Measurements from ENCODE around the gene CD46. TPM values are rescaled to one million over a fixed set of nuclear protein-coding genes. Genes with fewer than 3 reads are reported as not detected.
"Not testable (repeated sequence)": the region's sequence is repeated elsewhere in the genome, so short reads cannot be mapped to it uniquely, and the experiment has no call there.

Gene CD46
- total RNA-seq, 1 donor from 2014 or later: 95.7 TPM

- DNase-seq (ENCODE audit: missing footprints): no peak
- no peak for ATAC-seq
- intact Hi-C loops (cut with DNase I): no loop called here
Measured at GRCh38 chr1:207747627-207748492, 4.0 kb upstream of the CD46 start.

DNA sequence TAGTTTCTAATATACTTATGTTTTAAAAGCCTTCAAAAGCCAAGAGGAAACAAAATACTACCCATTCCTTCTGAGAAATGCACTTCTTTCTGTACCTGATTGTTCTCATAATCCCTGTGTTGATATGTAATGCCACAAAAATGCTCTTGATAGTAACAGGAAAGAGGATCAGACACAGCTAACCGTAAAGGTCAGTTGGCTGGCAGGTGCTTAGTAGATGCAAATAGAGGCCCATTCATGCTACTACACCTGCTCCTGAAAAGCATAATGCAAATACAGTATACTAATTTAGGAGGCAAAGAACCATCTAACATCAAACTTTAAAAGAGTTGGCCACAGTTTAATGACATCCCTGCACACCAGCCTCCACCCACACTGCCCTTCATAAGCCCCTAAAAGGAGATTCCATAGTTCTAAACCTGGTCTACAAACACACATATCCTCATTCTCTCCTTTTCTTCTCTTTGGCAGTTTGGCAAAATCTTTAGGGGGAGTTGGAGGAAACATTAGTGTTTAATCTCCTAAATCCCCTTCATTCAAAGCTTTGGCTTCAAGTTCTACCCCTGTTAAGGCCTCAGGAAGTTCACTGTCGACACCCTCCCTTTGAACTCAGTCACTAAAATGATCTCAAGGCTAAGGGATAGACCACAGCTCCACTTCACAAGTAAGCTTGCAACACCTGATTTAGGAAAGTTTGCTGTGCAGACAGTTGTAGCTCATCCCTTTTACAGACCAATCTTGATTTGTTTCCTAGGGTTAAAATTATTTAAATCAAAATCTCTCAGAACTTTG lies 2.9 kb upstream of the CD46 start:
- intact Hi-C loops (cut with DNase I): no loop called here
- DNase-seq (ENCODE audit: missing footprints): no peak
- no peak for ATAC-seq

DNA sequence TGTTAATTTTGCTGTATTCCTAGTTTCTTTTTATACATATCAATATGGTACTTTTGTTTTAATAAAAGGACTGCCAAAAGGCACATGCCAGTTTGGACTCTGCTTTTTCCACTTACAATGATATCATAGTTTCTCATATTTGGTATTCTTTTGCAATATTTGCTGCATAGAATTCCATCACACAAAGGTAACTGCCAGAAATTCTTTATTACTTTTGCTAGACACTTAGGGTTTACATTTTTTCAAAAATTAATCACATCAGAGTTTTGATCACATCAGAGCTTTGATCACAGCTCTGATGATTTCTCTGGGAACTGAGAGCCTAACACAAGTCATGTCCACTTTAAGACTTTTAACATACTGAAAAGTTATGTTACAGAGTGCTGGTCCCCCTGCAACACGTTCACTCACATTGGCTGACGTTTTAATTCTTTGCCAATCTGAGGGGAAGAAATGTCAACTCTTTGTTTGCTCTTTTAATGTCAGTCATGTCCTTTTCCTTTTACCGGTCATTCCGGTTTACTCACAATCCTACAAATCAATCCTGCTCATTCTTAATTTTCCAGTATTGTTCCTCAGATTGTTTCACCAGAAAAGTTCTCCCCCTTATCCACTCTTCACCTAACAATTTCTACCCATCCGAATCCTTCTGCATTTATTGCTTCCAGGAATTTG lies 1.1 kb upstream of the CD46 start:
- DNase-seq (ENCODE audit: missing footprints): no peak
- ATAC-seq: no peak
- intact Hi-C loops (cut with DNase I): loop anchor here (5.0 kb wide), 1 partner anchor 47 kb away; no protein-coding TSS in a partner anchor

DNA sequence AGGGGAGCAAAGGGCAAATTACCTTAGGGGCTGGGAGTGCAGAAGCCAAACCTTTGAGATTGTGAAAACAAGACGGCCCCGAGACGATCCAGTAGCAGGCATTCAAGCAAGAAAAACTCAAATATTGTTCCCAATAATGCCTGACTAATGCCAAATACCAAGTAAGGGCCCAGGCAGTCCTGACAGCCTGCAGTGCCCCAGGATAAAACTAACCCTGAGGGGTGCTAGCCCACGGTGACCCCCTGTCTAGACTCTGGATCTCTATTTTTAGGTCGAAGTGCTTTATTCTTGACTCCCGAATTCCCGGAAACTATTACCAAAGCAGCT lies 428 bp upstream of the CD46 start:
- ATAC-seq; DNase-seq (ENCODE audit: missing footprints): not testable (repeated sequence)
- intact Hi-C loops (cut with DNase I): loop anchor here (5.0 kb wide), 1 partner anchor 46 kb away; no protein-coding TSS in a partner anchor

DNA sequence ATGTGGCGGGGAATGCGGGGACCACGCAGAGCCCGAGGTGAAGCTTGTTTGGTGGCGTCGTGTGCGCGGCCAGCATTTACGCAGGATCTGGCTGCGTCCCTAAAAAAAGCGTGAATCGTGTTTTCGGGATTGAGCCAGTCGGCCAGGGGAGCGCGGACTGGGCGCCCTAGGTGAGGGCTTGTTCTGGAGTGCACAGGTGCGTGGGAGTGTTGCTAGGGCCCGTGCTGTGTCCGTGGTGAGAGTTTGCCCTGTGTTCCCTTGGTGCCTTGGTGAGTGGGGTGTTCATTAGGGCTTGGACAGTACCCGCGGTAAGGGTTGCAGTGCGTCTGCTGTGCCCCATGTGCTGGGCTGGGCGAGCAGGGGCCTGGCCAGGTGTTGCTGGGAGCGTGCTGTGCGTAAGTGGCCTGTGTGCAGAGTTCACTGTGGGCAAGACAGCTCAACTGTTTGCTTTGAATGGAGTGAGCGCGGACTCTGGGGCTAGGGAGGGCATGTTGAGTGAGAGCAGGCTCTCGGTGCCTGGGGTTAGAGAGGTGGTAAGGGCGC lies 673 bp downstream of the CD46 start:
- DNase-seq (ENCODE audit: missing footprints) (peak; percentile 75), ATAC-seq (peak; percentile 23)
- intact Hi-C loops (cut with DNase I): loop anchor here (5.0 kb wide), 1 partner anchor 45 kb away; no protein-coding TSS in a partner anchor

GRCh38 chr1:207753611-207754010 lies 1.8 kb downstream of the CD46 start:
- DNase-seq (ENCODE audit: missing footprints): no peak
- ATAC-seq: no peak
- intact Hi-C loops (cut with DNase I): loop anchor here (5.0 kb wide), 1 partner anchor 44 kb away; no protein-coding TSS in a partner anchor

- intact Hi-C loops (cut with DNase I): loop anchor here (5.0 kb wide), 1 partner anchor 43 kb away; no protein-coding TSS in a partner anchor
- no peak for DNase-seq (ENCODE audit: missing footprints)
- ATAC-seq: no peak
Measured at GRCh38 chr1:207754011-207754410, 2.2 kb downstream of the CD46 start.

DNA sequence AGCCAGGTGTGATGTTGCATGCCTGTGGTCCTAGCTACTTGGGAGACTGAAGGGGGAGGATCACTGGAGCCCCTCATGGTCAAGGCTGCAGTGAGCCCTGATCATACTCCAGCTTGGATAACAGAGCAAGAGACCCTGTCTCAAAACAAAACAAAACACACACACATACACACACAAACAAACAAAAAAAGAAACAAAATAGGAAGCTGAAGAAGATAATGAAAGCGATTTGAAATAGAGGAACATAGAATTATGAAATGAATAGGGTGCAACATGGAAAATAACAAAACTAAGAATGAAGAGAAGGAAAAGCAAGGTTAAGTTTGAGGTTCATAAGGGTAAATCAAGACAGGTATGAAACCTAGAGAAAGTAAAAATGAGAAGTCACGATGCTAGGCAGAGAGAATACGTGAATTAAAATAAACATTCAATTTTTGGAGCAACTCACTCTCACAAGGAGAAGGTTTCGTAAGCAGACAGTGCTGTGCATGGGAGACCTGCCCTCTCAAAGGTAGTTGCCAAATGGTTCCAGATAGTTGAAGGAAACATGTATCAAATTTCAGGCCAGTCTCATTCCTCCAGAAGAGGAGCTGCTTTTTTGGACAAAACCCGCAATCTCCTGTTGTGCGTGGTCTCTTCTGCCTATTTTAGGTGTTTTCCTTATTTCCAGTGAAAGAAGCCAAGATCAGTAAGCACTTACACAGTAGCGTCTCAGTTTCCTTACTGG lies 3.3 kb downstream of the CD46 start:
- ATAC-seq (no peak), DNase-seq (ENCODE audit: missing footprints) (no peak)
- intact Hi-C loops (cut with DNase I): loop anchor here (5.0 kb wide), 1 partner anchor 42 kb away; no protein-coding TSS in a partner anchor

DNA sequence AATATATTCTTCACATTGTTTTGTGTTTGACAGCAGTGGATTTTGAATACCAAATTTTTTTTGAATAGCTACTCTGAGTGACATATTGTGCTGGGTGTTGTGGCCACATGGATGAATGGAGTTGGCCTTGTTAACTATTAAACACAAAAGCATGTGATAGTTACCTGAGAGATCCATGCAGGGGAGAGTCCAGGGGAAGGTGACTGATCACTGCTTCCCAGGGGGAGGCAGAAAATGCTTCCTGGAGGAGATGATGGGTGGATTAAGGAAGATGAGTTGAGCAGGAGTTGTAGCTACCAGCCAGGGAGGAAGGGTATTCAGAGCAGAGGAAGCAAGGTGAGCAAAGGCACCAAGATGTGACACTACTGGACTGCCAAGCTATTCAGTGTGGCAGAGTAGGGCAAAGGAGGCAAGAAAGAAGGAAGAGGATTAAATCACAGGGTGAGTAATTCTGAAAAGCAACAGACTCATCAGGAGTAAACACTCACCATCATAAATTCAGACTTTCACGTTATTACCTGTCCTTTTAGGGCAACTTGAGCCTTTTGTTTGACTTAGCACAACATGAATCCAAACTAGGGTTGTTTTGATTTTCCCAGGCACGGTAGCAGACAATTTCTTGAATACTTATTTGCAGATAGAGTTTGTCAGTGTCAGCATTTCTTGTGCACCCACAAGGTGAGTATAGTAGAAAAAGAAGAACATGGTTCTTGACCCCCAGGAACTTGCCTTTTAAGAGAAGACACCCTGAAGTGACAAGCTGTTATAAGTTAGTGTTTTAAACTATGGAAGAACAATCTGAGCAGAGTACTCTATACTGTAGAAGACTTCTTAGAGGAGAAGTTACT lies 4.2 kb downstream of the CD46 start:
- ATAC-seq (no peak), DNase-seq (ENCODE audit: missing footprints) (no peak)
- intact Hi-C loops (cut with DNase I): no loop called here

GRCh38 chr1:207762622-207763021 lies 10.8 kb downstream of the CD46 start:
- ATAC-seq: no peak
- no peak for DNase-seq (ENCODE audit: missing footprints)
- intact Hi-C loops (cut with DNase I): no loop called here

DNA sequence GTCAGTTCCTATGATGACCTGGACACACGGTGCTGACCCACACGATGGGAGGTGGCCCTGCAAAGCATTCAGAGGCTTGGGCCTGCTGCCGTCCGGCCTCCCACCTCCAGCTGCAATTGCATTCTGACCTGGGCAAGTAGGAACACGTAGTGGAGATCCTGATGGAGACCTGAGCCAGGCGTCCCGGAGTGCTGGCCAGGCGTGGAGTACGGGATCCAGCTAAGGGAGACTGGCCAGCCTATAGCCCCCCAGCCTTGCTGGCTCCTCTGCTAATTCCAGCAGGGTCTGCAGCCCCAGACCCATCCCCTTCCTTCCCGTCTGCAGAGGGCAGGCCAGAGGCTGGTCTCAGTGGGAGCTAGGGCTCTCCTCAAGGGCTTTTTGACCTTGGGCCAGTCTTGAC lies 11.2 kb downstream of the CD46 start:
- DNase-seq (ENCODE audit: missing footprints) (no peak), ATAC-seq (no peak)
- intact Hi-C loops (cut with DNase I): no loop called here

GRCh38 chr1:207763972-207764371 lies 12.1 kb downstream of the CD46 start:
- DNase-seq (ENCODE audit: missing footprints) (no peak), ATAC-seq (no peak)
- intact Hi-C loops (cut with DNase I): no loop called here

GRCh38 chr1:207766569-207766968 lies 14.7 kb downstream of the CD46 start:
- ATAC-seq (no peak), DNase-seq (ENCODE audit: missing footprints) (no peak)
- intact Hi-C loops (cut with DNase I): no loop called here

- ATAC-seq; intact Hi-C loops (cut with DNase I); DNase-seq (ENCODE audit: missing footprints): not testable (repeated sequence)
Measured at GRCh38 chr1:207770514-207770913, 18.7 kb downstream of the CD46 start.

- ATAC-seq; DNase-seq (ENCODE audit: missing footprints); intact Hi-C loops (cut with DNase I): not testable (repeated sequence)
Measured at GRCh38 chr1:207776045-207776444, 24.2 kb downstream of the CD46 start.

- ATAC-seq; intact Hi-C loops (cut with DNase I); DNase-seq (ENCODE audit: missing footprints): not testable (repeated sequence)
Measured at GRCh38 chr1:207777412-207777811, 25.6 kb downstream of the CD46 start.

- no peak for DNase-seq (ENCODE audit: missing footprints)
Measured at GRCh38 chr1:207779008-207779407, 27.2 kb downstream of the CD46 start.

More at GRCh38 chr1:207779008-207779407, 27.2 kb downstream of the CD46 start:
- no peak for ATAC-seq
- intact Hi-C loops (cut with DNase I): no loop called here
